WTC11 (cell line): Measurements from ENCODE around the gene METTL21C.

Experiments used
- ATF1 ChIP-seq: sonication (generic); formaldehyde crosslinking; IDR thresholded peaks from 2 replicates; pipeline ENCODE4 v1.8.1; 2023; ENCODE audit warnings: mild to moderate bottlenecking, moderate library complexity, missing genetic modification reagents
- FOXJ3 ChIP-seq: sonication (generic); formaldehyde crosslinking; IDR thresholded peaks from 2 replicates; pipeline ENCODE4 v1.9.0; 2021; ENCODE audit warnings: missing genetic modification reagents, mild to moderate bottlenecking, borderline replicate concordance
- MXD4 ChIP-seq: fragments of 250-450 bp; sonication (Bioruptor Pico); IDR thresholded peaks from 2 replicates; pipeline ENCODE4 v1.8.0; 2021; ENCODE audit warnings: mild to moderate bottlenecking, moderate library complexity, borderline replicate concordance
- NFYB ChIP-seq: sonication (generic); formaldehyde crosslinking; conservative IDR thresholded peaks from 2 replicates; pipeline ENCODE4 v1.8.0; 2022; ENCODE audit warnings: low read depth, missing genetic modification reagents
- NR1H2 ChIP-seq: sonication (generic); formaldehyde crosslinking; IDR thresholded peaks from 2 replicates; pipeline ENCODE4 v1.9.0; 2021; ENCODE audit warnings: mild to moderate bottlenecking, moderate library complexity, missing genetic modification reagents
- ZBTB21 ChIP-seq: sonication (generic); formaldehyde crosslinking; IDR thresholded peaks from 2 replicates; pipeline ENCODE4 v1.8.1; 2023; ENCODE audit warnings: mild to moderate bottlenecking, missing genetic modification reagents, borderline replicate concordance
- ZNF219 ChIP-seq: sonication (generic); formaldehyde crosslinking; IDR thresholded peaks from 2 replicates; pipeline ENCODE4 v1.8.0; 2023; ENCODE audit warnings: missing genetic modification reagents, mild to moderate bottlenecking, borderline replicate concordance
- TF ChIP-seq, protein P1 (sequence below): sonication (generic); formaldehyde crosslinking; IDR thresholded peaks from 2 replicates; pipeline ENCODE4 v1.8.1; 2023; ENCODE audit warnings: mild to moderate bottlenecking, moderate library complexity, missing genetic modification reagents
- TF ChIP-seq, protein P2 (sequence below): fragments of 200-600 bp; IDR thresholded peaks from 2 replicates; pipeline ENCODE4 v1.8.0; 2022; ENCODE audit warnings: antibody characterized with exemption
- TF ChIP-seq, protein P3 (sequence below): fragments of 250-450 bp; sonication (Bioruptor Pico); IDR thresholded peaks from 2 replicates; pipeline ENCODE4 v1.8.0; 2021; ENCODE audit warnings: mild to moderate bottlenecking

DNA sequence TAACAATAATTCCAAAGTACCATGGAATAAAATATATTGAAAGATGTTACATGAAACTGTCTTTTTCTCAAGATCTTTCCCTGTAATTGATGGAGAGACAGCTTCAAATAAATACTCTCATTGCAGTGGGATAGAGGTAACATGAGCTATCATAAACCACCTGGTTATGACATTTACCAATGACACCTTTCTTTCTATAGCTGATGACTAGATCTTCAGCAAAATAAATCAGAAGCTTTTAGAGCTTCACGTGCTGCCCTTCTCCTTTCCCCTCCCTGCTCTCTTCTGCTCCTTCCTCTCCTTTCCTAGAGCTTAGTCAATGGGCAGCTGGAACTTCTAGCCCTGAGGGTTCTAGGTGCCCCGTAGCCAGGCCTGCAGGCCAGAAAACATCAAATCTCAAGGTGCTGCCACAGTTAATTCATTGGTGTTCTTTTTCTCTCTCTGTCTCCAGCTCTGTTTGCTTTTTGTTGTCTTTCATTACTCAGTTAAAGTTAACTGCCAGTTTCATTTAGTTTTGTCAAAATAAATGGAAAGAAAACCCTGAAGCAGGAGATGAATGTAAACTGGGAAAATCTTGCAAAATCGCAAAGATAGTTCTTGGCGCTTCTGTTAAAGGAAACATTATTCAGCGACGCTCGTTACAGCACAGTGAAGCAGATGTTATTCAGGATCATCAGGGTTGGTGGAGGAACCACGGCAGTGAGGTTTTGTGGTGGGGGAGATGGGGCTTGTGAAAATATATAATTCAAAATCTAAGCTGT is 8.3 kb upstream of the METTL21C start:
- TF ChIP-seq FOXJ3 (CRISPR knock-in tag), result no peak
- TF ChIP-seq, protein P1, sequence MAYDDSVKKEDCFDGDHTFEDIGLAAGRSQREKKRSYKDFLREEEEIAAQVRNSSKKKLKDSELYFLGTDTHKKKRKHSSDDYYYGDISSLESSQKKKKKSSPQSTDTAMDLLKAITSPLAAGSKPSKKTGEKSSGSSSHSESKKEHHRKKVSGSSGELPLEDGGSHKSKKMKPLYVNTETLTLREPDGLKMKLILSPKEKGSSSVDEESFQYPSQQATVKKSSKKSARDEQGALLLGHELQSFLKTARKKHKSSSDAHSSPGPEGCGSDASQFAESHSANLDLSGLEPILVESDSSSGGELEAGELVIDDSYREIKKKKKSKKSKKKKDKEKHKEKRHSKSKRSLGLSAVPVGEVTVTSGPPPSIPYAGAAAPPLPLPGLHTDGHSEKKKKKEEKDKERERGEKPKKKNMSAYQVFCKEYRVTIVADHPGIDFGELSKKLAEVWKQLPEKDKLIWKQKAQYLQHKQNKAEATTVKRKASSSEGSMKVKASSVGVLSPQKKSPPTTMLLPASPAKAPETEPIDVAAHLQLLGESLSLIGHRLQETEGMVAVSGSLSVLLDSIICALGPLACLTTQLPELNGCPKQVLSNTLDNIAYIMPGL (CRISPR knock-in tag), result no peak
- TF ChIP-seq ATF1 (CRISPR knock-in tag), result no peak
- TF ChIP-seq, protein P2, sequence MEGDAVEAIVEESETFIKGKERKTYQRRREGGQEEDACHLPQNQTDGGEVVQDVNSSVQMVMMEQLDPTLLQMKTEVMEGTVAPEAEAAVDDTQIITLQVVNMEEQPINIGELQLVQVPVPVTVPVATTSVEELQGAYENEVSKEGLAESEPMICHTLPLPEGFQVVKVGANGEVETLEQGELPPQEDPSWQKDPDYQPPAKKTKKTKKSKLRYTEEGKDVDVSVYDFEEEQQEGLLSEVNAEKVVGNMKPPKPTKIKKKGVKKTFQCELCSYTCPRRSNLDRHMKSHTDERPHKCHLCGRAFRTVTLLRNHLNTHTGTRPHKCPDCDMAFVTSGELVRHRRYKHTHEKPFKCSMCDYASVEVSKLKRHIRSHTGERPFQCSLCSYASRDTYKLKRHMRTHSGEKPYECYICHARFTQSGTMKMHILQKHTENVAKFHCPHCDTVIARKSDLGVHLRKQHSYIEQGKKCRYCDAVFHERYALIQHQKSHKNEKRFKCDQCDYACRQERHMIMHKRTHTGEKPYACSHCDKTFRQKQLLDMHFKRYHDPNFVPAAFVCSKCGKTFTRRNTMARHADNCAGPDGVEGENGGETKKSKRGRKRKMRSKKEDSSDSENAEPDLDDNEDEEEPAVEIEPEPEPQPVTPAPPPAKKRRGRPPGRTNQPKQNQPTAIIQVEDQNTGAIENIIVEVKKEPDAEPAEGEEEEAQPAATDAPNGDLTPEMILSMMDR, result no peak
- TF ChIP-seq ZNF219 (CRISPR knock-in tag), result no peak
- no peak for TF ChIP-seq NR1H2
- TF ChIP-seq, protein P3, sequence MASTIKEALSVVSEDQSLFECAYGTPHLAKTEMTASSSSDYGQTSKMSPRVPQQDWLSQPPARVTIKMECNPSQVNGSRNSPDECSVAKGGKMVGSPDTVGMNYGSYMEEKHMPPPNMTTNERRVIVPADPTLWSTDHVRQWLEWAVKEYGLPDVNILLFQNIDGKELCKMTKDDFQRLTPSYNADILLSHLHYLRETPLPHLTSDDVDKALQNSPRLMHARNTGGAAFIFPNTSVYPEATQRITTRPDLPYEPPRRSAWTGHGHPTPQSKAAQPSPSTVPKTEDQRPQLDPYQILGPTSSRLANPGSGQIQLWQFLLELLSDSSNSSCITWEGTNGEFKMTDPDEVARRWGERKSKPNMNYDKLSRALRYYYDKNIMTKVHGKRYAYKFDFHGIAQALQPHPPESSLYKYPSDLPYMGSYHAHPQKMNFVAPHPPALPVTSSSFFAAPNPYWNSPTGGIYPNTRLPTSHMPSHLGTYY (CRISPR knock-in tag), result no peak
- TF ChIP-seq ZBTB21 (CRISPR knock-in tag), result no peak
- no peak for TF ChIP-seq MXD4
- no peak for TF ChIP-seq NFYB (CRISPR knock-in tag)
